ENCODE data around the gene SCAPER. TPM values are rescaled to one million over a fixed set of nuclear protein-coding genes. Genes with fewer than 3 reads are reported as not detected.

Gene SCAPER
- total RNA-seq, 1 experiment from 2014 or later, result 21.5 TPM

GRCh38 chr15:76393614-76394013 lies 511.5 kb downstream of the SCAPER start:
- Histone ChIP-seq H3K27me3 (replicated peaks; ENCODE audit: insufficient read depth, low read depth, low read length, poor library complexity) (no peaks in the 10 kb centered on the region), H3K27ac (ENCODE audit: low read depth, low read length, poor library complexity, severe bottlenecking) (no peak overlapping the region), H3K36me3 (ENCODE audit: insufficient read depth, low read length, poor library complexity, severe bottlenecking) (no peaks in the 10 kb centered on the region), H3K9me3 (ENCODE audit: low read depth, low read length, poor library complexity, severe bottlenecking) (no peaks in the 10 kb centered on the region), H3K4me1 (ENCODE audit: insufficient read depth, low read length, poor library complexity, severe bottlenecking) (no peaks in the 10 kb centered on the region), H3K4me3 (ENCODE audit: low read depth, low read length, poor library complexity, severe bottlenecking) (no peak overlapping the region)
- DNase-seq (ENCODE audit: low spot score), result peak; percentile 39
- TF ChIP-seq EZH2 (IDR thresholded peaks at IDR 0.05; ENCODE audit: borderline replicate concordance, low read depth, low read length, poor library complexity, severe bottlenecking), result no peak
- no peak for TF ChIP-seq CTCF (conservative IDR thresholded peaks at IDR 0.05; ENCODE audit: low read depth, low read length)
- ChIA-PET POLR2A (ENCODE audit: low non-redundant PET) (interaction anchor here (0.6 kb wide), 1 partner anchor 286 kb away, joined by 5 read pairs; no protein-coding TSS in a partner anchor), CTCF (no interaction called here)
- BruUV-seq (replicated peaks), result no TSS peak
- intact Hi-C loops (cut with micrococcal nuclease; ENCODE audit: unreplicated experiment), result no loop called here

GRCh38 chr15:76391847-76392246 lies 513.3 kb downstream of the SCAPER start:
- H3K27ac ChIP-seq (ENCODE audit: low read depth, low read length, poor library complexity, severe bottlenecking), result no peak overlapping the region
- H3K36me3 ChIP-seq (ENCODE audit: insufficient read depth, low read length, poor library complexity, severe bottlenecking), result no peaks in the 10 kb centered on the region
- no peaks in the 10 kb centered on the region for H3K27me3 ChIP-seq (replicated peaks; ENCODE audit: insufficient read depth, low read depth, low read length, poor library complexity)
- CTCF ChIA-PET, result interaction anchor here (0.7 kb wide), 1 partner anchor 55 kb away, joined by 4 read pairs; no protein-coding TSS in a partner anchor
- no peaks in the 10 kb centered on the region for H3K4me1 ChIP-seq (ENCODE audit: insufficient read depth, low read length, poor library complexity, severe bottlenecking)
- DNase-seq (ENCODE audit: low spot score), result no peak
- POLR2A ChIA-PET (ENCODE audit: low non-redundant PET), result no interaction called here
- H3K9me3 ChIP-seq (ENCODE audit: low read depth, low read length, poor library complexity, severe bottlenecking), result no peaks in the 10 kb centered on the region
- TF ChIP-seq CTCF (conservative IDR thresholded peaks at IDR 0.05; ENCODE audit: low read depth, low read length) (no peak), EZH2 (IDR thresholded peaks at IDR 0.05; ENCODE audit: borderline replicate concordance, low read depth, low read length, poor library complexity, severe bottlenecking) (no peak)
- no TSS peak for BruUV-seq (replicated peaks)
- intact Hi-C loops (cut with micrococcal nuclease; ENCODE audit: unreplicated experiment), result no loop called here
- no peak overlapping the region for H3K4me3 ChIP-seq (ENCODE audit: low read depth, low read length, poor library complexity, severe bottlenecking)

GRCh38 chr15:76391309-76391708 lies 513.8 kb downstream of the SCAPER start:
- Histone ChIP-seq H3K9me3 (ENCODE audit: low read depth, low read length, poor library complexity, severe bottlenecking) (no peaks in the 10 kb centered on the region), H3K4me1 (ENCODE audit: insufficient read depth, low read length, poor library complexity, severe bottlenecking) (no peaks in the 10 kb centered on the region), H3K27me3 (replicated peaks; ENCODE audit: insufficient read depth, low read depth, low read length, poor library complexity) (no peaks in the 10 kb centered on the region), H3K36me3 (ENCODE audit: insufficient read depth, low read length, poor library complexity, severe bottlenecking) (no peaks in the 10 kb centered on the region), H3K4me3 (ENCODE audit: low read depth, low read length, poor library complexity, severe bottlenecking) (no peak overlapping the region), H3K27ac (ENCODE audit: low read depth, low read length, poor library complexity, severe bottlenecking) (no peak overlapping the region)
- no TSS peak for BruUV-seq (replicated peaks)
- DNase-seq (ENCODE audit: low spot score), result no peak
- no peak for TF ChIP-seq EZH2 (IDR thresholded peaks at IDR 0.05; ENCODE audit: borderline replicate concordance, low read depth, low read length, poor library complexity, severe bottlenecking)
- TF ChIP-seq CTCF (conservative IDR thresholded peaks at IDR 0.05; ENCODE audit: low read depth, low read length), result no peak
- ChIA-PET CTCF (no interaction called here), POLR2A (ENCODE audit: low non-redundant PET) (no interaction called here)
- intact Hi-C loops (cut with micrococcal nuclease; ENCODE audit: unreplicated experiment), result no loop called here
